Measurements from ENCODE around the gene KCNQ5. TPM values are rescaled to one million over a fixed set of nuclear protein-coding genes. Genes with fewer than 3 reads are reported as not detected.

The KCNQ5 gene
- total RNA-seq, 1 experiment from 2014 or later: 0.07 TPM

DNA sequence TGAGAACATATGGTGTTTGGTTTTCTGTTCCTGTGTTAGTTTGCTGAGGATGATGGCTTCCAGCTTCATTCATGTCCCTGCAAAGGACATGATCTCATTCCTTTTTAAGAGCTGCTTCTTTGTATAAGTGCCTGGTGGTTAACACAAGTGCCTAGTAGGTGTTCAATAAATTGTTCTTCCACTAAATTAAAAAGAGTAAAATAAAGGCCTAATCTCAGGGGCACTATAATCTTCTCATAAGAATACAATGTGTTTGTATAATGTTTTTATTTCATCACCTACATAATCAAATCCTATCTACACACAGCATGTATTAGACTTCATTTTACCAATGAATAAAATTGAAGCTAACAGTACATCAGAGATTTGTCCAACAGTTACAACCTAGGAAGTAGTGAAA, 350.7 kb downstream of the KCNQ5 start:
- Histone ChIP-seq H3K4me2 (ENCODE audit: insufficient read depth, insufficient read length, low read length) (no peak overlapping the region), H2BK12ac (ENCODE audit: insufficient read length, low read depth, low read length) (no peak overlapping the region), H4K8ac (replicated peaks; ENCODE audit: insufficient read length, low read depth, low read length) (no peak overlapping the region), H3K56ac (ENCODE audit: insufficient read length, low read depth, low read length) (no peak overlapping the region), H3K9me3 (ENCODE audit: control insufficient read depth, low read depth, low read length) (no peaks in the 10 kb centered on the region), H3T11ph (ENCODE audit: low read length) (no peak overlapping the region), H3K23me2 (ENCODE audit: insufficient read length, low read depth, low read length, poor library complexity, severe bottlenecking) (no peaks in the 10 kb centered on the region), H4K91ac (ENCODE audit: insufficient read length, low read depth, low read length) (no peak overlapping the region), H2BK15ac (ENCODE audit: low read depth, low read length) (no peak overlapping the region), H2BK5ac (ENCODE audit: insufficient read length, low read length) (no peak overlapping the region), H3K18ac (ENCODE audit: insufficient read length, low read depth, low read length) (no peak overlapping the region), H3K4ac (ENCODE audit: low read depth, low read length) (no peak overlapping the region), H3K27ac (ENCODE audit: insufficient read length, low read depth, low read length) (no peak overlapping the region), H3K4me1 (ENCODE audit: insufficient read depth, low read length) (peaks cover 8% of the 10 kb centered on the region; the same call in 1 of the 2 replicates), H2AFZ (ENCODE audit: low read length) (no peak overlapping the region), H3K9ac (ENCODE audit: extremely low read depth, insufficient read length, low read length) (no peak overlapping the region), H3K27me3 (ENCODE audit: insufficient read depth, low read length) (no peaks in the 10 kb centered on the region), H3K23ac (ENCODE audit: insufficient read length, low read depth, low read length) (no peak overlapping the region), H2BK120ac (ENCODE audit: low read depth, low read length, poor library complexity, severe bottlenecking) (no peak overlapping the region), H3K79me1 (ENCODE audit: insufficient read depth, low read depth, low read length, poor library complexity, severe bottlenecking) (no peaks in the 10 kb centered on the region), H3K14ac (ENCODE audit: insufficient read depth, low read length) (no peak overlapping the region), H2AK5ac (ENCODE audit: insufficient read length, low read length) (no peak overlapping the region), H4K5ac (ENCODE audit: insufficient read length, low read depth, low read length) (no peak overlapping the region), H2BK20ac (ENCODE audit: low read depth, low read length, poor library complexity, severe bottlenecking) (no peak overlapping the region), H4K20me1 (ENCODE audit: control insufficient read depth, insufficient read depth, insufficient read length) (no peaks in the 10 kb centered on the region), H3K79me2 (ENCODE audit: insufficient read depth, low read length) (no peaks in the 10 kb centered on the region)
- Mint-ChIP-seq H3K27ac (no peak overlapping the region), H3K36me3 (ENCODE audit: insufficient read depth in 1 of 3, low read depth in 3 of 3) (no peaks in the 10 kb centered on the region), H3K27me3 (ENCODE audit: low read depth) (no peaks in the 10 kb centered on the region), H3K9me3 (no peaks in the 10 kb centered on the region), H3K4me1 (peaks cover 8 to 10% of the 10 kb centered on the region in 2 experiments), H3K4me3 (no peak overlapping the region)
- DNase-seq: no peak
- TF ChIP-seq, protein P1, sequence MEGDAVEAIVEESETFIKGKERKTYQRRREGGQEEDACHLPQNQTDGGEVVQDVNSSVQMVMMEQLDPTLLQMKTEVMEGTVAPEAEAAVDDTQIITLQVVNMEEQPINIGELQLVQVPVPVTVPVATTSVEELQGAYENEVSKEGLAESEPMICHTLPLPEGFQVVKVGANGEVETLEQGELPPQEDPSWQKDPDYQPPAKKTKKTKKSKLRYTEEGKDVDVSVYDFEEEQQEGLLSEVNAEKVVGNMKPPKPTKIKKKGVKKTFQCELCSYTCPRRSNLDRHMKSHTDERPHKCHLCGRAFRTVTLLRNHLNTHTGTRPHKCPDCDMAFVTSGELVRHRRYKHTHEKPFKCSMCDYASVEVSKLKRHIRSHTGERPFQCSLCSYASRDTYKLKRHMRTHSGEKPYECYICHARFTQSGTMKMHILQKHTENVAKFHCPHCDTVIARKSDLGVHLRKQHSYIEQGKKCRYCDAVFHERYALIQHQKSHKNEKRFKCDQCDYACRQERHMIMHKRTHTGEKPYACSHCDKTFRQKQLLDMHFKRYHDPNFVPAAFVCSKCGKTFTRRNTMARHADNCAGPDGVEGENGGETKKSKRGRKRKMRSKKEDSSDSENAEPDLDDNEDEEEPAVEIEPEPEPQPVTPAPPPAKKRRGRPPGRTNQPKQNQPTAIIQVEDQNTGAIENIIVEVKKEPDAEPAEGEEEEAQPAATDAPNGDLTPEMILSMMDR (conservative IDR thresholded peaks at IDR 0.05): no peak

All from H9 (cell line).